Parathyroid adenoma (tissue), 2 donors: ENCODE data around the gene C20orf202.

ENCODE experiments used
- H2AFZ ChIP-seq: fragments of 300-600 bp; sonication (generic); one replicate; pipeline ENCODE4 v1.7.0; 2017; ENCODE audit warnings: antibody characterized with exemption, mild to moderate bottlenecking
- H3K27ac ChIP-seq: fragments of 300-600 bp; sonication (generic); one replicate; pipeline ENCODE4 v1.7.0; 2017
- H3K27me3 ChIP-seq: fragments of 300-600 bp; sonication (generic); one replicate; pipeline ENCODE4 v1.7.0; 2017; ENCODE audit warnings: low read length; ENCODE audit not compliant: control insufficient read depth, insufficient read depth
- H3K36me3 ChIP-seq: fragments of 300-600 bp; sonication (generic); one replicate; pipeline ENCODE4 v1.7.0; 2017; ENCODE audit warnings: low read length; ENCODE audit not compliant: control insufficient read depth, insufficient read depth
- H3K4me1 ChIP-seq: fragments of 300-600 bp; sonication (generic); one replicate; pipeline ENCODE4 v1.7.0; 2017; ENCODE audit warnings: control low read depth
- H3K4me2 ChIP-seq: fragments of 300-600 bp; sonication (generic); one replicate; pipeline ENCODE4 v1.7.0; 2017; ENCODE audit warnings: low read length
- H3K4me3 ChIP-seq: fragments of 300-600 bp; sonication (generic); one replicate; pipeline ENCODE4 v1.7.0; 2017; ENCODE audit warnings: low read depth, low read length
- H3K79me2 ChIP-seq: fragments of 300-600 bp; sonication (generic); one replicate; pipeline ENCODE4 v1.7.0; 2017; ENCODE audit warnings: control low read depth
- H3K9ac ChIP-seq: fragments of 300-600 bp; sonication (generic); one replicate; pipeline ENCODE4 v1.7.0; 2017; ENCODE audit warnings: mild to moderate bottlenecking
- H3K9me3 ChIP-seq: fragments of 300-600 bp; sonication (generic); one replicate; pipeline ENCODE4 v1.7.0; 2017; ENCODE audit warnings: low read length; ENCODE audit not compliant: control insufficient read depth
- CTCF ChIP-seq: fragments of 300-600 bp; sonication (generic); IDR thresholded peaks from one replicate; pipeline ENCODE4 v1.7.0; 2017; ENCODE audit warnings: antibody characterized with exemption, mild to moderate bottlenecking
- donor health status: primary hyperparathyroidism.

C20orf202 gene

DNA sequence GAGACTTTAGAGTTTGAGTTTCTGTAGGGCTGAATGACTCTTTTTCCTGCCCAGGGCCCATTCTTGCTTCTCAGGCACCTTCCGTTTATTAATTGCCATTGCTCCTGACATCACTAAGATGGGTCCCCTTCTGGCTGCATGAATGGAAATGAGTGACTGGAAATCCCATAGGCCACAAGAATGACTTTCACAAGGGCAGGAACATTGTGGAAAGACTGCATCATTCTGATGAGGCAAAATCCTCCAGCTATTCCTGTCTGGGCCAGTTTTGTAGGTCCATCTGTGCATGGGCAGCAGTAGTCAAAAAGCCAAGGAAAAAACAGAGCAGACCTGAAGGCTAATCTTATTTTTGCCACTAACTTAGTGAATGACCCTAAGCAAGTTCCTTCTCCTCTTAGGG, 37.7 kb upstream of the C20orf202 start:
- no peak overlapping the region for H2AFZ ChIP-seq
- no peak overlapping the region for H3K9ac ChIP-seq
- H3K4me2 ChIP-seq, result no peak overlapping the region
- H3K36me3 ChIP-seq, result no peaks in the 10 kb centered on the region
- no peak overlapping the region for H3K27ac ChIP-seq
- H3K4me3 ChIP-seq, result no peak overlapping the region
- no peaks in the 10 kb centered on the region for H3K4me1 ChIP-seq
- no peaks in the 10 kb centered on the region for H3K9me3 ChIP-seq
- no peaks in the 10 kb centered on the region for H3K27me3 ChIP-seq
- no peak for TF ChIP-seq CTCF
- peaks cover 3% of the 10 kb centered on the region for H3K79me2 ChIP-seq

GRCh38 chr20:1165941-1166340, 37.3 kb upstream of the C20orf202 start:
- H3K9me3 ChIP-seq, result no peaks in the 10 kb centered on the region
- no peak overlapping the region for H3K4me2 ChIP-seq
- no peak for TF ChIP-seq CTCF
- H3K27me3 ChIP-seq, result no peaks in the 10 kb centered on the region
- H3K9ac ChIP-seq, result no peak overlapping the region
- H3K79me2 ChIP-seq, result no peaks in the 10 kb centered on the region
- H3K36me3 ChIP-seq, result no peaks in the 10 kb centered on the region
- H2AFZ ChIP-seq, result no peak overlapping the region
- no peak overlapping the region for H3K4me3 ChIP-seq
- H3K4me1 ChIP-seq, result no peaks in the 10 kb centered on the region
- no peak overlapping the region for H3K27ac ChIP-seq

DNA sequence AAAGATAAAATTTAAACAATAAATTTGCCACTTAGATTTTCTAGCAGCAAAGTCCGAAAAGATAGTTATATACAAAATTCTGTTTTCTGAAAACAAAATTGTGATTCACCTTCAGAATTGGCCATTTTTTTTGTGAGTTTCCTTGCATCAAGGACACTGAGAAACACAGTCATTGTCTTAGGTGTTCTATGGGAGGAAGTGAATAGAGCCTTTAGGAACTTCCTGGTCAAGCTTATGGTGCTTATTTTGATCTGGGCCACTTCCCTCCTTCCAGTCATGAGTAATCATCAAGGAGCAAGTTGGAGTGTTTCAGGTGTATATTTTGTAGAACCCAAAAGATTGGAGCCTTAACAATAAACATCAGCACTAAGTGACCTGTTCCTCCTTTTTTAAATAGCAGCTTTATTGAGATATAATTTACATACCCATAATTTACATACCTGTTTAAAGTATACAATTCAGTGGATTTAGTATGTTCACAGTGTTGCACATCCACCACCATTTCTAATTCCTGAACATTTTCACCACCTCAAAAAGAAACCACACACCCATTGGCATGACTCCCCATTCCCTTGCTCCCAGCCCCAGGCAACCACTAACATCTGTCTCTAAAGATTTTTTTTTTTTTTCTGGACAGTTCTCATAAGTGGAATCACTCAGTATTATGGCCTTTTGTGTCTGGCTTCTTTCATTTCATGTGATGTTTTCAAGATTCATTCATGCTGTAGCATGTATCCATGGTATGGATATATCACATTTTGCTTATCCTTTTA, 36.1 kb upstream of the C20orf202 start:
- H3K4me1 ChIP-seq, result no peaks in the 10 kb centered on the region

GRCh38 chr20:1169224-1169623, 34.0 kb upstream of the C20orf202 start:
- H3K27me3 ChIP-seq, result no peaks in the 10 kb centered on the region
- H3K36me3 ChIP-seq, result no peaks in the 10 kb centered on the region
- no peaks in the 10 kb centered on the region for H3K9me3 ChIP-seq

More for the DNA sequence above, 36.1 kb upstream of the C20orf202 start:
- no peak overlapping the region for H2AFZ ChIP-seq
- H3K4me3 ChIP-seq, result no peak overlapping the region
- no peak overlapping the region for H3K27ac ChIP-seq
- no peak overlapping the region for H3K9ac ChIP-seq
- H3K4me2 ChIP-seq, result no peak overlapping the region
- no peaks in the 10 kb centered on the region for H3K79me2 ChIP-seq
- H3K36me3 ChIP-seq, result no peaks in the 10 kb centered on the region
- H3K9me3 ChIP-seq, result no peaks in the 10 kb centered on the region
- no peak for TF ChIP-seq CTCF
- no peaks in the 10 kb centered on the region for H3K27me3 ChIP-seq

More at GRCh38 chr20:1169224-1169623, 34.0 kb upstream of the C20orf202 start:
- Histone ChIP-seq H3K79me2 (no peaks in the 10 kb centered on the region), H3K4me1 (no peaks in the 10 kb centered on the region), H3K9ac (no peak overlapping the region), H3K4me2 (no peak overlapping the region), H2AFZ (no peak overlapping the region), H3K27ac (no peak overlapping the region), H3K4me3 (no peak overlapping the region)
- TF ChIP-seq CTCF, result no peak
